GM12801 (cell line): ENCODE data around the gene MED23.

Experiments used
- TF ChIP-seq, protein P1 (sequence below): IDR thresholded peaks from one replicate; pipeline ENCODE4 v1.5.1; 2011; ENCODE audit warnings: control low read depth; ENCODE audit not compliant: insufficient read length; ENCODE audit errors: extremely low read depth

MED23 gene

GRCh38 chr6:131524695-131525336, 103.2 kb downstream of the MED23 start:
- TF ChIP-seq, protein P1, sequence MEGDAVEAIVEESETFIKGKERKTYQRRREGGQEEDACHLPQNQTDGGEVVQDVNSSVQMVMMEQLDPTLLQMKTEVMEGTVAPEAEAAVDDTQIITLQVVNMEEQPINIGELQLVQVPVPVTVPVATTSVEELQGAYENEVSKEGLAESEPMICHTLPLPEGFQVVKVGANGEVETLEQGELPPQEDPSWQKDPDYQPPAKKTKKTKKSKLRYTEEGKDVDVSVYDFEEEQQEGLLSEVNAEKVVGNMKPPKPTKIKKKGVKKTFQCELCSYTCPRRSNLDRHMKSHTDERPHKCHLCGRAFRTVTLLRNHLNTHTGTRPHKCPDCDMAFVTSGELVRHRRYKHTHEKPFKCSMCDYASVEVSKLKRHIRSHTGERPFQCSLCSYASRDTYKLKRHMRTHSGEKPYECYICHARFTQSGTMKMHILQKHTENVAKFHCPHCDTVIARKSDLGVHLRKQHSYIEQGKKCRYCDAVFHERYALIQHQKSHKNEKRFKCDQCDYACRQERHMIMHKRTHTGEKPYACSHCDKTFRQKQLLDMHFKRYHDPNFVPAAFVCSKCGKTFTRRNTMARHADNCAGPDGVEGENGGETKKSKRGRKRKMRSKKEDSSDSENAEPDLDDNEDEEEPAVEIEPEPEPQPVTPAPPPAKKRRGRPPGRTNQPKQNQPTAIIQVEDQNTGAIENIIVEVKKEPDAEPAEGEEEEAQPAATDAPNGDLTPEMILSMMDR, result no peak

GRCh38 chr6:131523988-131524673, 103.9 kb downstream of the MED23 start:
- TF ChIP-seq, protein P1, result no peak
